GM19395 (cell line): Measurements from ENCODE around the gene KCNMB4.
A peak's percentile ranks its signal among the peaks of the same experiment; 100 is the strongest.
"Not testable (repeated sequence)": the region's sequence is repeated elsewhere in the genome, so short reads cannot be mapped to it uniquely, and the experiment has no call there.

Experiments
- ATAC-seq: cut with Tn5 transposase; IDR thresholded peaks from one replicate; pipeline ENCODE4 v1.9.1; 2021; ENCODE audit warnings: mild to moderate bottlenecking, moderate library complexity; ENCODE audit not compliant: unreplicated experiment

KCNMB4 gene

DNA sequence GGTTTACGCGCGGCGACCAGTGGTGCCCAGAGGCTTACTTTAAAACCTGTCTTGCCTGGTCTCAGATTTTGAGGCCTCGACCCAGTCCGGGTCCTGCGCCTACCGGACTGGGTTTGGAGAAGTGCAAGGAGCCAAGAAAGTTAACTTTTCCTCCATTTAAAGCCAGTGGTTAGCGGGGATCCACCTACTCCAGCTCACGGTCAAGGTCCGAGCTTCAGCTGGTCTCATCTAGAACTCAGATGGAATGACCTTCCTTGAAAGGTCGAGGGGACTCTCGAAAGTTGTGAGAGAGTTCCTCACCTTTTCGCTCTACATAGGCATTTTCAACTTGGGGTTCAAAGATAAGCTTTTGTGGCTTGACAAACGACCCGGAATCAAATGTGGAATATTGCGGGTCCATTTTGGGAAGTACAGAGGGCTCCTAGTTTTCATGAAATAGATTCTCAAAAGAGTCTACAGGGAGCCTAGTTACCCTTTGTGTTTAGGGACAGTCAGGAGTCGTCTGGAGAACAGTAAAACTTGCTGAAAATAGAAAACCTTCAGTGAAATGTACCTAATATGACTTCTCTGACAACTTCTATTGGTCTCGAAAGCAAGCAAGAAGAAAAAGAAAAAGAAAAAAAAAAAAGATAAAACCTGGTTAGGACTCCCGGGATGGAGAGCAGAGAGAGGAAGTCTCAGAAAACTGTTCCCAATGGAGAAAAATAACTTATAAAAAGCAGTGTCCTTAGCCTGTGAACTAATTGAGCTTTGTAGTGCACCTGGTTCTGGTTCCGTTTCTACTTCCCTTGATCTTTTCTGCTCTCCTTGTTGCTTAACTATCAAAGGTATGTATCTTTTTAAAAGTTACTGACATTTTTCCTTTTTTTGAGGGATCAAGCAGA lies 1.4 kb downstream of the KCNMB4 start:
- ATAC-seq: no peak

DNA sequence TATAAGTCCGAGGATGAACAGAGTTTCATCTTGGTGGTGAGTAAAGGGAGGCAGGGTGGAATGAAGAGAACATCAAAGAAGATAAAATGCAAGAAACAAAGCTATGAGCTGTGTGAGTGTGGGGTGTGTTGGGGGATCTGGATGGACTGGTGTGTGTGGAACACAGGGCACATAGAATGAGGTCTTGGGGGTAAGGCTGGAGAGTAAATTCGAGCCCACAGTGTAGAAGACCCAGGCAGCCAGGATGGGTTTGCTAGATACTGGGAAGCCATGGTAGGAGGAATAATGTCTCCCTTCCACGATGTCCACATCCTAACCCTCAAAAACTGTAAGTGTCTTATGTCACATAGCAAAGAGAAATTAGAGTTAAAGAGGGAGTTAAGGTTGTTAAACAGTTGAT lies 6.8 kb downstream of the KCNMB4 start:
- no peak for ATAC-seq

DNA sequence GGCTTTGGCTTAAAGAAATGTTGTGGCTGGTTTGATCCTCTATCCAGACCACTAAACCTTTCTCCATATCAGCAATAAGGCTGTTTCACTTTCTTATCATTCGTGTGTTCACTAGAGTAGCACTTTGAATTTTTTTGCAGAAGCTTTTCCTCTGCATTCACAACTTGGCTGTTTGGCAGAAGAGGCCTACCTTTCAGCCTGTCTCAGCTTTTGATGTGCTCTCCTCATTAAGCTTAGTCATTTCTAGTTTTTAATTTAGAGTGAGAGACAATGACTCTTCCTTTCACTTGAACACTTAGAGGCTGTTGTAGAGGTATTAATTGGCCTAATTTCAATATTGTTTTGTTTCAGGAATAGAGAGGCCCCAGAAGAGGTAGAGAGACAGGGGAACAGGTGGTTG lies 13.8 kb downstream of the KCNMB4 start:
- no peak for ATAC-seq

DNA sequence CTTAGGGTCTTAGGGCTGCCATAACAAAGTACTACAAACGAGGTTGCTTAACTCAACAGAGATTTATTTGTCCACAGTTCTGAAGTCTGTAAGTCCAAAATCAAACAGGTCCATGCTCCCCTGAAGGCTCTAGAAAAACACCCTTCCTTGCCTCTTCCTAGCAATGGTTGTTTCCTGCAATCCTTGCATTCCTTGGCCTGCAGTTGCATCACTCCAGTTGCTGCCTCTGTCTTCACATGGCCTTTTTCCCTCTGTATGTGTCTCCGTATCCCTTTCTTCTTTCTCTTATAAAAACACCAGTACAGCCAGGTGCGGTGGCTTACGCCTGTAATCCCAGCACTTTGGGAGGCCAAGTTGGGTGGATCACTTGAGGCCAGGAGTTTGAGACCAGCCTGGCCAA lies 17.4 kb downstream of the KCNMB4 start:
- ATAC-seq: no peak

- no peak for ATAC-seq
These were observed 17.8 kb downstream of the KCNMB4 start for GRCh38 chr12:70383886-70384285.

- no peak for ATAC-seq
These were observed 20.7 kb downstream of the KCNMB4 start for GRCh38 chr12:70386771-70387170.

- no peak for ATAC-seq
These were observed 23.6 kb downstream of the KCNMB4 start for GRCh38 chr12:70389678-70390077.

DNA sequence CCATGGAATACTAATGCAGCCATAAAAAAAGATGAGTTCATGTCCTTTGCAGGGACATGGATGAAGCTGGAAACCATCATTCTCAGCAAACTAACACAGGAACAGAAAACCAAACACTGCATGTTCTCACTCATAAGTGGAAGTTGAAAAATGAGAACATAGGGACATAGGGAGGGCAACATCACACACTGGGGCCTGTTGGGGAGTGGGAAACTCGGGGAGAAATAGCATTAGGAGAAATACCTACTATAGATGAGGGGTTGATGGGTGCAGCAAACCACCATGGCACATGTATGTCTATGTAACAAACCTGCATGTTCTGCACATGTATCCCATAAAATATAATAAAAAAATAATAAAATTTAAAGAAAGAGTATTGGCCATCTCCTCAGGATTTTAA lies 26.5 kb downstream of the KCNMB4 start:
- ATAC-seq: not testable (repeated sequence)

DNA sequence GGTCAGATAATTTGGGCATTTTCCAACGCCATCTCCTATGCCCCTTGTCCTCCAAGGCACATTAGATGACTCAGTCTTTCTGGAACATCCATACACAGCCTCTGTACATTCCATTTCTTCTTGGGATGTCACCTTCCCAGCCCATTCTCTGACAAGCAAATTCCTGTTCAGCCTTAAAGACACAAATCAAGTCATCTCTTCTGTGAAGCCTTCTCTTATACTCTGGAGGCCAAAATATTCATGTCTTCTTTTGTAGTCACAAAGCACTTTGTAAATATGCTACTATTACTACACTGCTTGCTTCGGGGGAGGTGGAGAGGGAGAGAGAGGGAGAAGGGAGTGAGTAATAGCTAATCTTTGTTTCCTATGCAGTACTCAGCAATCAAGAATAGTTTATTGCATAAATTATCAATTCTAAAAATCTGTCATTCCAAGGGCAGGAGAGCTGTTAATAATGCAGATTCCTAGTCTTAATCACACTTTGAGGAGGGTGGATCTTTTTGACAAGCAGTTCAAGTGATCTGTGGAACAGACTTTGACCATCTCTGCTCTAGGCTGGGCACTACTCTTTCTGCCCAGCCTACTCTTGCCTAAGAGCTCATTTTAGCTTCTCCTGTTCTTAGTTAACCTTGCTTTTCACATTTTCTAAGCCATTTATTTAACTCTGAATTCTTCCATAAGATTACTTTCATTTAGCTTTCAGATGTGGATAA lies 27.9 kb downstream of the KCNMB4 start:
- no peak for ATAC-seq

DNA sequence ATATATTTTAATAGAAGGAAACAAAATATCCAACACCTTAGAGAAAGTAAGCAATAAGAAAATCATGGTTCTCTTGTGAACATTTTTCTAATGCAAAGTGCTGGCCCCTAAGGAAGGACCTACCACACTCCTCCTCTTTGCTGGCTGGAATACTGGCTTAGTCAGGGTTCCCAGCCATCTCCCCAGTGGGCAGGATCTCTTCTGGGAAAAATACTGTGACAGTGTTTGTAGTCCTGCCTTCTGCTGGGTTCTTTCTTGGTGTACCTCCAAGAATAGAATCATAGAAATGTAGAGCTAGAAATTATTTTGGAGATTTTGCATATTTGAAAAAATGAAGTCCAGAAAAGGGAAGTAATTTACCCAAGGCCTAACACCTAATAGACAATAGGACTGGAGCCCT lies 31.9 kb downstream of the KCNMB4 start:
- ATAC-seq: no peak

- no peak for ATAC-seq
These were observed 32.8 kb downstream of the KCNMB4 start for GRCh38 chr12:70398862-70399261.

- no peak for ATAC-seq
These were observed 33.2 kb downstream of the KCNMB4 start for GRCh38 chr12:70399311-70399710.

GRCh38 chr12:70400124-70400523 lies 34.0 kb downstream of the KCNMB4 start:
- no peak for ATAC-seq

- no peak for ATAC-seq
These were observed 36.5 kb downstream of the KCNMB4 start for GRCh38 chr12:70402597-70402996.

GRCh38 chr12:70403826-70404225 lies 37.7 kb downstream of the KCNMB4 start:
- ATAC-seq: no peak

DNA sequence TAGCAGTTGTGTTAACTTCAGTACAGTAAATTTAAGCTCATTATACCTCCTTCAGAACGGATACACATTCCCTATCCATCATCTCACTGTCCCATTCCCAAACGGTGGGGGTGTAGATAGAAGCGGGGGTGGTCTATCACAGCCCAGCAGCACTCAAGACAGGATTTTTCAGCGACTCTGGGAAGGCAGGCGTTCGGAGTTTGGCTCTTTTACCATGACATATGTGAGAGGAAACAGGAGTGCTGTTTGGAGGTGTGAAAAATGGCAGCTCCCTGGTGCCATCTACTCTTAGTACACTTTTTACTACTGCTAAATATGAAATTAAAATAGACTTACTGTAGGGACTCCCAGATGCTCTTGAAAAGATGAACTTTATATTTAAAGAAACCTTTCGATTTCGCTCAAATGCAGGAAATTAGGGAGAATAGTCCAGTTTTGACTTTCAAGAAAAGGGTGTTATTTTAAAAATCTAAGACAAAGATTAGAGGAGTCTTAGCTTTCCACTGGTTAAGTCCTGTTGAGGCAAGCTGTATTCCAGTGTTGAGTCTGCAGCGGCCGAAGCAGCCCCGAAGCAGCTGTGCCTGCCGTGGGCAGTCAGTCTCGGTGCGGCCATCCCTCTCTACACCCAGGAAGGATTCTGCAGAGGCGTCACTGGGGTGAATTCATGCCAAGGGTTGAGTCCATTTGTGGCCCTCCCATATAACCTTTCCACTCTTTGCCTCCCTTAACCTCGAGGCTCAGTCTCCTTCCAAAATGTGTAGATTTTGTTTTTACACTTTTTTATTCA lies 42.1 kb downstream of the KCNMB4 start:
- no peak for ATAC-seq

- peak; percentile 72 for ATAC-seq
These were observed 49.9 kb downstream of the KCNMB4 start for GRCh38 chr12:70415987-70416386.

GRCh38 chr12:70417121-70417520 lies 51.0 kb downstream of the KCNMB4 start:
- ATAC-seq: no peak

GRCh38 chr12:70418101-70418500 lies 52.0 kb downstream of the KCNMB4 start:
- no peak for ATAC-seq

GRCh38 chr12:70422631-70423030 lies 56.5 kb downstream of the KCNMB4 start:
- no peak for ATAC-seq

DNA sequence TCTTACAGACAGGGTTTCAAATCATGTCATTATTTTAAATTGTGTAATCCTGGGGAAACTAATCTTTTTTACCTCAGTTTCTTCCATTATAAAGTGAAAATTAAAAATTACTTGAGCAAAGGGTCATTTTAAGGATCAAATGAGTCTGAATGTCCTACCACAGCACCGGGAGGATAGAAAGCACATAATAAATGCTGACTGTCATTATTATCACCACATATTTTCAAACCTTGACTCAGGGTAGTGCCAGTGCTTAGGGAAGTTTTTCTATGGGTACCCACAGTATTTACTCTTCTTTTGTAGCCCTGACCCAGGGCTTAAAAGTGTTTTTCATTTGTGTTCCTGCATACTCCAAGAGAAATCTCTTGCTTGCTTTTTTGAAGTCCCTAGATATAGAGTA lies 60.5 kb downstream of the KCNMB4 start:
- ATAC-seq: no peak
